ENCODE data around the gene CTNNA3.
"Not testable (repeated sequence)": the region's sequence is repeated elsewhere in the genome, so short reads cannot be mapped to it uniquely, and the experiment has no call there.

Gene CTNNA3

GRCh38 chr10:67602268-67602950, 93.6 kb downstream of the CTNNA3 start:
- no peak for DNase-seq (ENCODE audit: low read depth)

- DNase-seq (ENCODE audit: low read depth) = no peak
These were observed 96.4 kb downstream of the CTNNA3 start for GRCh38 chr10:67599597-67599996.

GRCh38 chr10:67596641-67597040, 99.4 kb downstream of the CTNNA3 start:
- DNase-seq (ENCODE audit: low read depth) = no peak

- no peak for DNase-seq (ENCODE audit: low read depth)
These were observed 108.2 kb downstream of the CTNNA3 start for GRCh38 chr10:67587771-67588170.

DNA sequence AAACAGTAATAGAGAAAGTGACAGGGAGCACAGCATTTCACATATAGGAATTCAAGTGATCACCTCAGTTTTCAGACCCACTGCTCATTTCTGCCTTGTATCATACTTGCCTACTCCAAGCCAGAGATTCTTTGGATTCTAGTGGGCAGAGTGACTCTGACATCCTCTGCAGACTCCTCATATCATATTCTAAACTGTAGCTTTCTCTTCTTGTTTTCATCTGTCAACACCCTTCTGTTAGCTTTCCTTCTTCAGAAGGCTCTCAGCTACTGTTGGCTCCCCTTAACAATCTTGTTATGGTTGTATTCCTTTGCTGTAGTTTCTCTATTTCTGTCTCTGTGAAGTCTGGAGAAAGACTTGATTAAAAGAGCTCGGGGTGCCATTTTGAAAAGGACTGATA, 120.5 kb downstream of the CTNNA3 start:
- no peak for DNase-seq (ENCODE audit: low read depth)

DNA sequence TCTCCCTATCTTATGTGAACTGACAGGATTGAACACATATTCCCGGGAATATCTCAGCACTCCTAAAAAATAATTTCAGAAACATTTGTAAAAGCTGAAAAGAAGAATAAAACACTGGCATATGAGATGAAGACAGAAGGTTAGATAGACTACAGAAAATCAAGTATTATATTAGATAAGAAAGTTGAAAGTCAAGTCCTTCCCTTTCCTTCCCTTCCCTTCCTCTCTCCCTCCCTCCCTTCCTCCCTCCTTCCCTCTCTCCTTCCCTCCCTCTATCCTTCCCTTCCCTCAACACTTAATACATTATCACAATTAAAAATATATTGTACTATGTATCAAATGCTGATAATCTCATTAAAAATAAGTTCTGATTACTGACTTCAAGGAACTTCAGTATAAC, 122.5 kb downstream of the CTNNA3 start:
- DNase-seq (ENCODE audit: low read depth) = no peak

GRCh38 chr10:67571503-67571902, 124.5 kb downstream of the CTNNA3 start:
- DNase-seq (ENCODE audit: low read depth) = no peak

DNA sequence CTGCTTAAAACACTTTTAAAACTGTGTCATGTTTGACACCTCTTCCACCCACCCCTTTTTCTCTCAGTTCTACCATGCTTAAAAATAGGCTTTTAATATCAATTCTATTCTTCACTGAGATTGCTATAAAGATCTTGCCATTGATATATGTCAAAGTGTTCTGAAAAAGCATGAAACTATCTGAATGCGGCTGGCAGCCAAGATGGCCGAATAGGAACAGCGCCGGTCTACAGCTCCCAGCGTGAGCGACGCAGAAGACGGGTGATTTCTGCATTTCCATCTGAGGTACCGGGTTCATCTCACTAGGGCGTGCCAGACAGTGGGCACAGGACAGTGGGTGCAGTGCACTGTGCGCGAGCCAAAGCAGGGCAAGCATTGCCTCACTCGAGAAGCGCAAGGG, 137.7 kb downstream of the CTNNA3 start:
- DNase-seq (ENCODE audit: low read depth) = not testable (repeated sequence)

- DNase-seq (ENCODE audit: low read depth) = no peak
These were observed 142.7 kb downstream of the CTNNA3 start for GRCh38 chr10:67553254-67553653.

DNA sequence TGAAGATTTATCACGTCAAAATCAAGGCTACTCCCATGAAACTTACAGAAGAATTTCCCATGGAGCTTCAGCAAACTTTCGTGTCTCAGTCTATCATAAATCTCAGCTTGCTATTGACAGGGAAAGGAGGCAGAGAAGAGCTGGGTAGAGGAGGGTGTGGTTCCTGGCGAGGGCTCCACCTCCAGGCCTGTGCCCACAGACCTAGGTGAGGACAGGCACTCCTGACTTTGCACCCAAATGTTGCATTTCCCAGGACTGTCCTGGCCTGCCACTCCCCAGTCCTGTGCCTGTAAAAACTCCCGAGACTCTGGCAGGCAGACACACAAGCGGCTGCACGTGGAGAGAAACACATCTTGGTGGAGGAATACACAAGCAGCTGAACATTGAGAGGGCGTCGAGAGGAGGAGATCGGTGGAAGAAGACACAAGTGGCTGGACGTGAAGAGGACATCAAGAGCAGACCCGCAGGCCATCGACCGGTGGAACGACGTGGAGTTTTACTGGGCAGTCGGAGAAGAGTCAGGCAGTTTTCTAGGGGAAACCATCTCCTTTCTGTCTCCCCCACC, 145.1 kb downstream of the CTNNA3 start:
- no peak for DNase-seq (ENCODE audit: low read depth)

GRCh38 chr10:67550046-67550445, 145.9 kb downstream of the CTNNA3 start:
- no peak for DNase-seq (ENCODE audit: low read depth)

DNA sequence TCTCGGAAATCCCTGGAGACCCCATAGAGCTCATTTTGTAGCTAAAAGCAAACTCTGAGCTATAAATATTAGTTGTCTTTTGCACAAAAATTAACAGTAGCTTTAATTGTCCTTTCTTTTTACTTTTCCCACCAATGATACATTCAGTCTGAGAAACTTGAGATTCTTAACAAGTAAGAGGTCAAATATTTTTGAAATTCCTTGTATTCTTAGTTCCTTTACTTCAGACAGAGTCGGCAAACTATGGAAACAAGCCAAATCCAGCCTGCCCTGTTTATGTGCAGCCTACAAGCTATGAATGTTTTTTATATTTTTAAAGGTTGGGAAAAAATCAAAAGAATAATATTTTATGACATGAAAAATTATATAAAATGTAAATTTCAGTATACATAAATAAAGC, 146.6 kb downstream of the CTNNA3 start:
- DNase-seq (ENCODE audit: low read depth) = no peak

- DNase-seq (ENCODE audit: low read depth) = no peak
These were observed 154.6 kb downstream of the CTNNA3 start for GRCh38 chr10:67541411-67541810.

GRCh38 chr10:67539312-67539711, 156.7 kb downstream of the CTNNA3 start:
- DNase-seq (ENCODE audit: low read depth) = no peak

GRCh38 chr10:67537906-67538305, 158.1 kb downstream of the CTNNA3 start:
- no peak for DNase-seq (ENCODE audit: low read depth)

GRCh38 chr10:67533376-67533775, 162.6 kb downstream of the CTNNA3 start:
- DNase-seq (ENCODE audit: low read depth) = no peak

- DNase-seq (ENCODE audit: low read depth) = not testable (repeated sequence)
These were observed 165.0 kb downstream of the CTNNA3 start for GRCh38 chr10:67530990-67531389.

GRCh38 chr10:67527351-67527750, 168.6 kb downstream of the CTNNA3 start:
- DNase-seq (ENCODE audit: low read depth) = no peak

DNA sequence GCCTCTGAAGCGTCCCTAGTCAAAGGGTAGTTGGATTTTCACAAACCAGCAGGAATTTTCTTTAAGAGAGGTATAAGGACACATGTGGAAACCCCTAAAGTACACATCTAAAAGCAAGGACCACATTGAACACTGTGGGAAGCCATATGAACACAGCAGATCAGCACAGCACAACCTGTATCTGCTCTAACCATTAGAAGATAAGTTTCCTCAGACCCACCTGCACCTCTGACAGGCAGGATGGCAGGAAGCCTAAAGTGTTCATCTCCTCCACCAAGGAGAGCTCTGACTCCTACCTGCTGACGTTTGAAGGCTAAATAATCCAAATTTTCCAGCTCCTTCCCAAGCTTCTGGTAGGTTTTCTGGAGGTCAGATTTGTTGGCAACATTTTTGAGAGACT, 174.4 kb downstream of the CTNNA3 start:
- no peak for DNase-seq (ENCODE audit: low read depth)

DNA sequence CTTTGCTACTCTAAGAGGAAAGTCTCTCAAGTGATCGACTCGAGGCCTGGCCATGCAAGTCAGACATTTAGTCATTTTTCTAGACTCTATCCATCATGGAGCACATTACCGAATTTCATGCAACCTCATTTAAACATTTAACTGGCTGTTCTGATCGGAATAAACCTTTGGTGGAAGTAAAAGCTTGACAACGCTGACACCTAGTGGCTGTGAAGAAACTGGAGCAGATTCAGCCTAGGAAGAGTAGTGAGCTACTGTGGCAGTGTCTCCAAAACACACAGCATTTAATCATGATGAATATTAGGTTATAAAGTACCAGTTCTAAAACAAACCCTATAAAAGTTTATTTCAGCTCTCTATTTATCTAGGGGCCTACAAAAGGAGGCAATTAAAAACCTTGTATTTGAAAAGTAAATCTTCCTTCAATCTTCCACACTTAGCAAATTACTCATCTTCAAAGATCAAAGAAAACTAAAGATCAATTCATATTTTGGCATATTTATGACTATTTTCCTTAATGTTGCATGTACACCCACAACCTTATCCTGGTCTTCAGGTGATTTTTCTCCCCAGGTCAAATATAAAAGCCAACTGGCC, 175.0 kb downstream of the CTNNA3 start:
- no peak for DNase-seq (ENCODE audit: low read depth)

DNA sequence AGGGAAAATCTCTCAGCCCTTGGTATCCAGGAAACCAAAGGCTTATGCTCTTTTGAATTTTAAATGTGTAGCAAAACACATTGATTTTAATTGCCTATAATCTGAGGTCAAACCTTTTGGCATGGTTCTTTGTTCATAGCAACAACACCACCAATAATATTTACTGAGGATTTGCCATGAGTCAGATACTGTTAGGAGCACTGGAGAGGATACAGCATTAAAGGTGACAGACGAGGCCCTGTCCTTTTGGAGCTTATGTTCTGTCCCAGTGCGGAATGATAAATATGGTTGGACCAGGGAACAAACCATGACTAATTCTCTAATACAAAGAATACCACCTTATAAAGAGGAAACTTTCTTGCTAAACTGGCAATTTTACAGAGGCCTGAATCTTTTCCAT, 176.6 kb downstream of the CTNNA3 start:
- DNase-seq (ENCODE audit: low read depth) = no peak

DNA sequence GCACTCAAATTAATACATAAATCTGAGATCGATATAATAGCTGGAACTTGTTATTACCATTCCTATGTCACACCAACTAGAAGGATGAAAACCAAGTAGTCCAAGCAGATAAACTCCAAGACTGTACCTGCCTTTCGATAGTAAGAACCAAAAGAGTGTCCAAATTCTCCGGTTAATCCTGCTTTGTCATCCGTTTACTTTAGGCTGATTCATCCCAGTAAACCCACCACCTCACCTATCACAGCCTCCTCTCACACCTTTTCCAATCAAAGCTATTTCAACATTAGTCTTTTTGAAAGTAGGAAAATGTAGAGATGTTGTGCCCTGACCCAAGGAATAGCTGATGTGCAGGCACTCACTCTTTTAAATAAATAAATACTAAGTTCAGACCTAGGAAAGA, 177.2 kb downstream of the CTNNA3 start:
- DNase-seq (ENCODE audit: low read depth) = no peak

DNA sequence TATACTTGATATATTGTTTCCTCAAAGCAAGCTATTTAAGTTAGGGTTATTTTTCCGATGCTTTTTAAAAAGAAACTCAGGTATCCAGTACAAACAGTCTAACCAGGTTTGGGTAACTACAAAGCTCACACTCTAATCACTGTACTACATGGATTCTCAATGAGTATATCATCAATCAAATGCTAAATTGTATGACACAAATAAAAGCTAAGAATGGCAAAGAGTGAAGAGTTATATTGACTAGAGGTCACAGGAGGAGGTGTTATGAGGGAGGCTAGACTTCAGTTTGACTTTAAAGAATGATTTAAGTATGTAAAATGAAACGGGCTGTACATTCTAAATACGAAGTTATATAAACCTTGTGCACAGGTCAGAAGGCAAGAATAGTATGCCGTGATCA, 178.0 kb downstream of the CTNNA3 start:
- DNase-seq (ENCODE audit: low read depth) = no peak

DNA sequence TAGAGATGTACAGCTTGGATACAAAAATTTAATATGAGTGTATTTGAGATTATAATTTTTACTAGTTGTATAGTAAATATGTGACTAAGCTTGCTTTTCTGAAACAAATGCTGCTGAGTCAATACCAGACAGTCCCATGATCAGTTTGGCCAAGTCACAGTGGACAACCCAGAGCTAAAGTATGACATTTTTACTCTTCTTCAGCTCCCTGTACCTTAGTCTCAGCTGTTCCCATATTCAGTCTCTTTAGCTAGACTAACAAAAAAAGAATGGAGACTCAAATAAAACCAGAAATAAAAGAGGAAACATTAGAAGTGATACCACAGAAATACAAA, 189.3 kb downstream of the CTNNA3 start:
- no peak for DNase-seq (ENCODE audit: low read depth)
